IMR-90 (cell line): ENCODE measurements around the gene ARMH3. TPM values are rescaled to one million over a fixed set of nuclear protein-coding genes. Genes with fewer than 3 reads are reported as not detected.

Source experiments
- ATAC-seq: fragments of 200-7000 bp; cut with Tn5 transposase; 2 replicates; pipeline ENCODE4 v1.9.1; 2020; ENCODE audit warnings: low read depth, mild to moderate bottlenecking, moderate library complexity
- BruUV-seq: library from RNA; stranded (reverse); fragments of 400-500 nt; replicated peaks from 2 replicates; lab custom pipeline; 2021; lab: Mats Ljungman, UMichigan
- CTCF ChIA-PET: fragments of 300-600 bp; formaldehyde crosslinking; extraction: SDS; loops from one replicate; lab custom pipeline; 2021; ENCODE audit warnings: antibody characterized with exemption; lab: Yijun Ruan, JAX
- POLR2A ChIA-PET: fragments of 300-600 bp; sonication (Branson Sonifier 250); formaldehyde crosslinking; loops from one replicate; lab custom pipeline; 2022; ENCODE audit warnings: antibody characterized with exemption; ENCODE audit not compliant: unreplicated experiment; lab: Charles Lee
- DNase-seq: peaks from one replicate; pipeline ENCODE4 v3.0.0; 2013
- H2AFZ ChIP-seq: replicated peaks from 2 replicates; pipeline ENCODE3; 2013; ENCODE audit warnings: low read length, mild to moderate bottlenecking; ENCODE audit not compliant: poor library complexity
- H2AK5ac ChIP-seq: 2 replicates; pipeline ENCODE4 v1.6.1; 2013; ENCODE audit warnings: low read depth, low read length, inconsistent platforms
- H2AK9ac ChIP-seq: replicated peaks from 2 replicates; pipeline ENCODE3; 2013; ENCODE audit warnings: mild to moderate bottlenecking, low read depth, low read length, moderate library complexity; ENCODE audit not compliant: poor library complexity
- H2BK120ac ChIP-seq: 2 replicates; pipeline ENCODE4 v1.6.1; 2013; ENCODE audit warnings: low read depth, low read length, inconsistent platforms
- H2BK15ac ChIP-seq: 3 replicates; pipeline ENCODE4 v1.6.1; 2013; ENCODE audit warnings: low read depth, low read length, inconsistent platforms
- H2BK20ac ChIP-seq: 2 replicates; pipeline ENCODE4 v1.6.1; 2013; ENCODE audit warnings: low read depth, mild to moderate bottlenecking, inconsistent platforms, low read length, moderate library complexity
- H2BK5ac ChIP-seq: 2 replicates; pipeline ENCODE4 v1.6.1; 2013; ENCODE audit warnings: mild to moderate bottlenecking, low read depth, low read length, inconsistent platforms; ENCODE audit not compliant: poor library complexity, severe bottlenecking
- H3K14ac ChIP-seq: replicated peaks from 2 replicates; pipeline ENCODE4 v1.6.1; 2013; ENCODE audit warnings: low read depth, low read length, inconsistent platforms
- H3K18ac ChIP-seq: 2 replicates; pipeline ENCODE4 v1.6.1; 2013; ENCODE audit warnings: low read depth, low read length, control low read depth
- H3K23ac ChIP-seq: 2 replicates; pipeline ENCODE4 v1.6.1; 2013; ENCODE audit warnings: low read depth, low read length, inconsistent platforms
- H3K27ac ChIP-seq: 2 replicates; pipeline ENCODE4 v1.5.1; 2013; ENCODE audit warnings: mild to moderate bottlenecking, control low read depth, low read length; ENCODE audit not compliant: insufficient read depth
- H3K27me3 ChIP-seq: 2 replicates; pipeline ENCODE4 v1.6.1; 2013; ENCODE audit warnings: low read length; ENCODE audit not compliant: control insufficient read depth, insufficient read depth
- H3K36me3 ChIP-seq: 2 replicates; pipeline ENCODE4 v1.6.1; 2013; ENCODE audit warnings: low read length, mixed read lengths; ENCODE audit not compliant: control insufficient read depth, insufficient read depth
- H3K4ac ChIP-seq: 2 replicates; pipeline ENCODE4 v1.6.1; 2013; ENCODE audit warnings: low read depth, low read length, inconsistent platforms
- H3K4me1 ChIP-seq: 2 replicates; pipeline ENCODE4 v1.6.1; 2013; ENCODE audit warnings: low read length, mixed read lengths; ENCODE audit not compliant: control insufficient read depth, insufficient read depth
- H3K4me2 ChIP-seq: 2 replicates; pipeline ENCODE4 v1.6.1; 2013; ENCODE audit warnings: low read depth, mild to moderate bottlenecking, control low read depth, low read length, moderate library complexity
- H3K4me3 ChIP-seq: 2 replicates; pipeline ENCODE4 v1.5.1; 2013; ENCODE audit warnings: low read depth, mild to moderate bottlenecking, control low read depth, low read length, moderate library complexity; ENCODE audit not compliant: insufficient read depth
- H3K56ac ChIP-seq: 2 replicates; pipeline ENCODE4 v1.6.1; 2013; ENCODE audit warnings: low read length, inconsistent platforms; ENCODE audit not compliant: insufficient read depth; ENCODE audit errors: extremely low read depth
- H3K79me1 ChIP-seq, 2 experiments: 2 replicates each; pipeline ENCODE4 v1.6.1; 2013; ENCODE audit warnings: low read length in 2 of 2, inconsistent platforms in 1 of 2, low read depth in 1 of 2
- H3K9ac ChIP-seq: 2 replicates; pipeline ENCODE4 v1.6.1; 2013; ENCODE audit warnings: low read depth, low read length, control low read depth
- H3K9me1 ChIP-seq: 2 replicates; pipeline ENCODE4 v1.6.1; 2013; ENCODE audit warnings: low read length, inconsistent platforms; ENCODE audit not compliant: insufficient read depth
- H3K9me3 ChIP-seq: 2 replicates; pipeline ENCODE4 v1.6.1; 2013; ENCODE audit warnings: low read length; ENCODE audit not compliant: control insufficient read depth, insufficient read depth
- H4K20me1 ChIP-seq: 2 replicates; pipeline ENCODE4 v1.6.1; 2013; ENCODE audit warnings: low read length, inconsistent platforms; ENCODE audit not compliant: insufficient read depth
- H4K5ac ChIP-seq: 2 replicates; pipeline ENCODE4 v1.6.1; 2013; ENCODE audit warnings: mild to moderate bottlenecking, low read depth, low read length, control low read depth
- H4K8ac ChIP-seq, 2 experiments: 2 replicates each; pipeline ENCODE4 v1.6.1; 2013; ENCODE audit warnings: low read depth in 2 of 2, low read length in 2 of 2, control low read depth in 1 of 2, inconsistent platforms in 1 of 2
- H4K91ac ChIP-seq: 2 replicates; pipeline ENCODE4 v1.6.1; 2013; ENCODE audit warnings: low read depth, low read length, inconsistent platforms; ENCODE audit not compliant: insufficient read depth
- BHLHE40 ChIP-seq: fragments of 150-350 bp; IDR thresholded peaks from 2 replicates; pipeline ENCODE4 v1.6.1; 2016; ENCODE audit warnings: mild to moderate bottlenecking, low read depth, low read length
- RCOR1 ChIP-seq: IDR thresholded peaks from 2 replicates; pipeline ENCODE4 v1.6.1; 2012; ENCODE audit warnings: mild to moderate bottlenecking, low read length, improper control_type of control experiment; ENCODE audit not compliant: insufficient replicate concordance
- RFX5 ChIP-seq: IDR thresholded peaks from 2 replicates; pipeline ENCODE4 v1.8.0; 2012; ENCODE audit warnings: low read depth, mild to moderate bottlenecking, low read length, moderate library complexity
- WGBS, 2 experiments: methylation state at CpG; one replicate each; pipeline versions ENCODE4 v1.1.5 to v1.1.7; 2013; ENCODE audit warnings: missing lambda C conversion rate in 2 of 2; ENCODE audit not compliant: insufficient read length in 1 of 2; ENCODE audit errors: extremely low coverage in 2 of 2; 5-methylcytosine and 5-hydroxymethylcytosine counted together
- dilution Hi-C: fragments of 300-500 bp; cut with HindIII; formaldehyde crosslinking; loops from one replicate; pipeline ENCODE4 v1.14.3; 2018; ENCODE audit warnings: low sequenced_read_pairs; ENCODE audit not compliant: unreplicated experiment
- in situ Hi-C: fragments of 300-500 bp; cut with MboI; formaldehyde crosslinking; loops from 3 replicates; pipeline ENCODE4 v1.14.3; 2019; ENCODE audit warnings: low sequenced_read_pairs, inconsistent platforms, mixed read lengths
- intact Hi-C: fragments of 100-400 bp; cut with micrococcal nuclease; formaldehyde crosslinking; loops from 2 replicates; pipeline ENCODE4 v1.10.0; 2022
- polyA plus RNA-seq, 3 experiments: library from polyadenylated mRNA; depleted of rRNA; stranded (reverse); fragments of >200 nt; gene quantifications; 2 replicates each; pipeline ENCODE4 v1.2.3, GENCODE V29; 2012; ENCODE audit warnings: low replicate concordance in 1 of 3
- total RNA-seq: library from RNA; depleted of rRNA; stranded (reverse); fragments of >200 nt; gene quantifications from 2 replicates; pipeline ENCODE4 v1.2.3, GENCODE V29; 2012

Gene ARMH3
- total and polyA plus RNA-seq, 2 of the 4 experiments (the other 2 are of a cell fraction): 12.1 to 13.1 TPM

- CTCF ChIA-PET: interaction anchor here (0.6 to 3.7 kb wide), 3 partner anchors 46 to 191 kb away, joined by 3 to 23 read pairs (median 12); no protein-coding TSS in a partner anchor
- dilution Hi-C loops: no loop called here
These were observed 169.3 kb downstream of the ARMH3 start for GRCh38 chr10:101886521-101887312.

More at GRCh38 chr10:101886521-101887312, 169.3 kb downstream of the ARMH3 start:
- no peak overlapping the region for H3K56ac ChIP-seq
- POLR2A ChIA-PET: no interaction called here
- no peaks in the 10 kb centered on the region for H3K9me1 ChIP-seq
- H3K79me1 ChIP-seq: peaks cover 0 to 4% of the 10 kb centered on the region in 2 experiments; a peak in 1 of 4 replicates
- DNase-seq (no peak), ATAC-seq (no peak)
- H3K14ac ChIP-seq: no peak overlapping the region
- no peaks in the 10 kb centered on the region for H3K9me3 ChIP-seq
- H3K4me1 ChIP-seq: no peaks in the 10 kb centered on the region
- H4K91ac ChIP-seq: no peak overlapping the region
- H3K4me2 ChIP-seq: no peak overlapping the region
- no peak overlapping the region for H2BK120ac ChIP-seq
- no peak overlapping the region for H2BK20ac ChIP-seq
- no peak overlapping the region for H3K4ac ChIP-seq
- no peak overlapping the region for H2AK9ac ChIP-seq
- no peak overlapping the region for H2AFZ ChIP-seq
- H3K27me3 ChIP-seq: no peaks in the 10 kb centered on the region
- H3K4me3 ChIP-seq: no peak overlapping the region
- H2BK5ac ChIP-seq: no peak overlapping the region
- no peak overlapping the region for H3K27ac ChIP-seq
- no peaks in the 10 kb centered on the region for H3K36me3 ChIP-seq
- TF ChIP-seq RCOR1 (no peak), BHLHE40 (no peak), RFX5 (no peak)
- in situ Hi-C loops: loop anchor here (10.0 kb wide), 1 partner anchor 128 kb away; no protein-coding TSS in a partner anchor
- no peak overlapping the region for H2BK15ac ChIP-seq
- intact Hi-C loops: no loop called here
- H4K5ac ChIP-seq: no peak overlapping the region
- no peak overlapping the region for H3K9ac ChIP-seq
- no peak overlapping the region for H4K8ac ChIP-seq
- H2AK5ac ChIP-seq: no peak overlapping the region
- no peak overlapping the region for H3K18ac ChIP-seq
- no TSS peak for BruUV-seq
- no peaks in the 10 kb centered on the region for H4K20me1 ChIP-seq
- WGBS, 2 experiments: no CpG with 5 or more reads among the region's 1 CpG
- H3K23ac ChIP-seq: no peak overlapping the region
